ENCODE data around the gene TRPC4AP.

Gene TRPC4AP

DNA sequence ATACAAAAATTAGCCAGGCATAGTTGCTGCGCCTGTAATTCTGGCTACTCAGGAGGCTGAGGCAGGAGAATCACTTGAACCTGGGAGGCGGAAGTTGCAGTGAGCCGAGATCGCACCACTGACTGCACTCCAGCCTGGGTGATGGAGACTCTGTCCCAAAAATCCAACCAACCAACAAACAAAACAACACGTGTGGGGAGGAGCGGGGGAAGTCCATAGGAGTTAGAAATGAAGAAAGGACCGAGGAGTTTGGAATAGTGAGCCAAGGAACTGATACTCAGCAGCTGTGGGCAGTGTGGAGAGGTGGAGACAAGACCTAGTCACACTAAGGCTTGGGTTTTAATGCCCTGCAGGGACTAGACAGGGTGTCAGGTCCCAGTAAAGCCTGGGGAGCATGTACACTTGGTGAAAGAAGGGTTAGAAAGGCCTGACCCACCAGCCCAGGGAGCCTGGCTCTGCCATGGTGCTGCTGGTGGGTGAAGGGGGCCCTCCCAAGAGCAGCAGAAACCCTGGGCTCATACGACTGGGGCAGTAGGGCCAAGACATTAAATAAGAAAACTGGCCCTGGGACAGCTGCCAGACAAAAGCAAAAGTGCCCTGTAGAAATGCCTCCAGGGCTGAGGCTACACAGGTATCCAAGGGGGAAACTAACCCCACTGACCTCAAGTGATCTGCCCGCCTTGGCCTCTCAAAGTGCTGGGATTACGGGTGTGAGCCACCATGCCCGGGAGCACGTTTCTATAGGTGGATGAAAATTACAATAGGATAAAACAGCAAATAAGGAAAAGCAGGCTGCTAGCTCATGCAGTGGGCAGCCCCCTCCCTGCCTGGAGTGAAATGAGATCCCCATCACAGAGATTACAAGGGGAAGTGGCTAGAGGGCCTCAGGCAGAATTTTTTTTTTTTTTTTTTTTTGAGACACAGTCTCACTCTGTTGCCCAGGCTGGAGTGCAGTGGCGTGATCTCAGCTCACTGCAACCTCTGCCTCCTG is 78.9 kb downstream of the TRPC4AP start:
- DNase-seq (ENCODE audit: low read depth) = no peak

DNA sequence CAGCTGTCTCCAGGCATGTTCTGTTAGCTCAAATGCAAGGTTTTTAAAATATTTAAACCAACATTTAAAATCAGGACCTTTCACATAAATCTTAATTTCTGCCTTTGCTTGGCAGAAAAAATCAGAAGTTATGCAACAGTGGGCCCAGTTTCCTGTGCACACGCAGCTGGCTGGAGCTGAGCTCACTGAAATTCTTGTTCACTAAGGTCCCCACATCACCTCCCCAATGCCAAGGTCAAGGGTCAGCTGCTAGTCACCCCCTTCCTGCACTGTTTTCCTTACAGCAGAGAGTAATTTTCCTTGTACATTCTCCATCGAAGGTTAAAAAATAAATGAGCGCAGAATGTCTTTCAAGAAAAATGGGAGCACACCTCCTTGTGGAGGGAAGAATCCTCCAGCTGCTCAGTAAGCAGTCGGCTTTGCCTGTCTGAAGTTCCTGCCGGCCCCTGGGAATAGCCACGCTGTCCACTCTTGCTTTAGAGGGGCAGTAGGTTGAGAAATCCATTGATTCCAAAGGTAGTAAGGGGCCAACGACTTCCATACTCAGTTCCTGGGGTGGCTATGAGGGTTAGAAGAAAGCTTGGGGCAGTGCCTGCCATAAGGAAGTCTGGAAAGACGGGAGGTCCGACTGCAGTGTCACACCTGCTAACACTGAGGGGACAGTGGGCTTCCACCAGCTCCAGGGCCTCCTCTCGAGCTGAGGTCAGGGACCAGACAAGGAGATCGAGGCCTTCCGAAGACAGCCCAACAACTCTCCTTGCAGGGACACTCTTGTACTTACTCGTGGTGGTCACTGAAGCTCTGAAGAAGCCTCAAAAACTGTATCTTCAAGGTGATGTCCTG is 80.2 kb downstream of the TRPC4AP start:
- no peak for DNase-seq (ENCODE audit: low read depth)

GRCh38 chr20:35011589-35012226 is 80.9 kb downstream of the TRPC4AP start:
- DNase-seq (ENCODE audit: low read depth) = no peak

- DNase-seq (ENCODE audit: low read depth) = no peak
Measured at GRCh38 chr20:35010405-35011192, 82.0 kb downstream of the TRPC4AP start.

DNA sequence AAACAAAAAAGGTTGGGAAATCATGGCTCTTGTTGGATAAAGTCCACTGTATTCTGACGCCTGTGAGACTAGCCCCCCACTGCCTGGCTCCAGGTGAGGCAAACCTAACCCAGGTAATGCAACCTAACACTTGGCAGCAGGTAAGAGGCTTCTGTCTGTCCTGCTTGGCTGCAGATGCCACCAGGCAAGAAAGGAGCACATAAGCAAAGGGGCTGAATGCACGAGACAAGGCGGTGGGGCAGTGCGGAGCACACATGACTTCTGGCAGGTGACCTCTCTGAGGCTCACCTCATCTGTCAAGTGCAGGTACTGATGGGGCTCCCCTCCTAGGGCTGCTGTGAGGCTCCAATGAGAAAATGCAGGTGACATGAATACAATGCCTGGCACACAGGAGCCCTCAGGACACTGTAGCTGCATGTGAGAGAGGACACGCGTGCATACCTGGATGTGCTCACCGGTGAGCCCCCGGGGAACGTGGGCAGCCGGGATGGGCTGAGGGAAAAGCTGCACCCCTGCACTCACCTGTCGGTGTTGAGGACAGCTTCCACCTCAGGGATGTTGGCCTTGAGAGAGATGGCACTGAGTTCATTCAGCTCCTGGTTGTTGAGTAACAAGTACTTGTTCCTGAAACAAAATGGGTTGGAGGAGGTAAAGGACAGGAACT is 82.8 kb downstream of the TRPC4AP start:
- no peak for DNase-seq (ENCODE audit: low read depth)

DNA sequence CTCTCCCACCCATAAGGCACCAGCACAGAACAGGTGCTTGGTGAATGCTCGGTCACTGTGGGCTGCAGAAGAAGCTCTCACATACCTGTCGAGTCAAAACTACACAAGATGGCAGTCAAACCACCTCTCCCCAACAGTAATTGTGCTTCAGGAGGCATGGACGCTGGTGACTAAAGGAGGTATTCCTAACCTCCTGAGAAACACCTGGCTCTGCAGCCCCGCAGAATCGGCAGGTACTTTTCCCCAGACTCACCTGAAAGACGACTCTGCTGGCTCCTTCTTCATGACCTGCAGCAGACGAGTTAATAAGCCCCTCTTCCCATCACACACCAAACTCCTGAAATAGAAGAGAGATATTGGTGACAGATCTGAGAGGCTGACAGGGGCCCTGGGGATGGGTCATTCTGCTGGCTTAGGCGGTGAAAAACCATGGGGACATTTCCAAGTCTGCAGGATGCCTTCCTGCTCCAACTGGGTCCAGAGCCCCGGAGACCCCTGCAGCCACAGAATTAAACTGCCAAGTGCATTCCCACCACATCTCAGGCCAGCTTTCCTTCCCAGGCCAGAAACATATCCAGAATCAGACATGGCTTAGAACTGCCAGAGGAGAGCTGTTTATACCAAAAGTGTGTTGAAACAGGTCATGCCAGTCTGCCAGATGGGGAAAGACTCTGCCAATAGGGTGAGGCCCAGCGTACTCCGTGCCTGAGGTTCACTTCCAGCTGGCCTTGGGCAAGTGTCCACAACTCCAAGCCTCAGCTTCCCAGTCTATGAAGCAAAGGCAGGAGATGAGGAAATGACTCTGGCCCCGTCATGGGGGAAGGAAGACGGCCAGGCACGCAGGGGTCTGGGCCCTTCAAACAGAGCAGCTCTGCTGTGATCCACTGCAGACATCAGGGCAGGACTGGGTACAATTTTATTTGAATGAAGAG is 83.9 kb downstream of the TRPC4AP start:
- peak; percentile 18 for DNase-seq (ENCODE audit: low read depth)

DNA sequence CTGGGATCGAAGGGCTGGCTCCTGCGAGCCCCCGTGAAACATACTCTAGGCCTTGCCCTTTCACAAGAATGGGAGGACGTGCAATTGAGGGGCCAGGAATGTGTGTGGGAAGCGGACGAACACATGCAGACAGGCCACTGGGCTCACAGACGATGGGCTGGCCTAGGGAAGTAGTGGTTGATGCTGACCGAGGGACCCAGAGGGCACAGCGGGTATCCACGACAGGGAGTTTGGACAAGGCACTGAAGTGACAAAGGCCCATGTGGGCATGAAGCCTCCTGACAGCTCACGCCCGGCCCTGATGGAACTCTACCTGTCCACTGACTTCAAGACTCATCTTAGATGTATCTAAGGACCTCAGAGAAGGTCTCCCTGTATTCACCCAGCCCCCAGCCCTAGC is 84.7 kb downstream of the TRPC4AP start:
- no peak for DNase-seq (ENCODE audit: low read depth)

GRCh38 chr20:35007413-35007812 is 85.2 kb downstream of the TRPC4AP start:
- no peak for DNase-seq (ENCODE audit: low read depth)

GRCh38 chr20:35006531-35006971 is 86.1 kb downstream of the TRPC4AP start:
- DNase-seq (ENCODE audit: low read depth) = no peak

- DNase-seq (ENCODE audit: low read depth) = no peak
Measured at GRCh38 chr20:35006009-35006408, 86.6 kb downstream of the TRPC4AP start.

DNA sequence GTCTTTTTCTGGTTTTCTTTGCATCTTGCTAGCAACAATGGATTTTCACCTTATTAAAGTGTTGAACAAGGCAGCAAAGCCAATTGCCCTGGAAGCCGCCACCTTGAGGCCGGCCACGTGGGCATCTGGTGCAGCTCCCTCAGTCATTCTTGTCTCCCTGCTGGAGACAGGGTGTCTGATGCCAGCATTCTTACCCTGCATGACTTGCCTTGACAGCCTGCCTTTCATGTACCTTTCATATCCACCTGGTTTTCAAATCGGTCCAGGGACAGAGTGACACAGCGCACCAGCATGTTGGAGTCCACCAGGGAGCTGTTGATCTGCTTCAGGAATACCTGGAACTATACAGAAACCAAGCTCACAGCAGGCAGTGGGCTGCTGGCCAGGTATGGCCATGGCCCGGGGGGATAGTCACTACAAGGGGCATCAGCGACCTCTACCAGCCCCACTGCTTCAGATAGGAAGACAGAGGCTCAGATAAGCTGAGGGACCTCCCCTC is 87.1 kb downstream of the TRPC4AP start:
- no peak for DNase-seq (ENCODE audit: low read depth)

GRCh38 chr20:35004749-35005462 is 87.7 kb downstream of the TRPC4AP start:
- DNase-seq (ENCODE audit: low read depth) = no peak

- no peak for DNase-seq (ENCODE audit: low read depth)
Measured at GRCh38 chr20:35004051-35004725, 88.4 kb downstream of the TRPC4AP start.

- no peak for DNase-seq (ENCODE audit: low read depth)
Measured at GRCh38 chr20:35003211-35004031, 89.2 kb downstream of the TRPC4AP start.

- DNase-seq (ENCODE audit: low read depth) = no peak
Measured at GRCh38 chr20:35002426-35003210, 90.0 kb downstream of the TRPC4AP start.

- no peak for DNase-seq (ENCODE audit: low read depth)
Measured at GRCh38 chr20:35001596-35002362, 90.8 kb downstream of the TRPC4AP start.
